GM21367 (cell line): ENCODE data around the gene ROBO1.

Experiments
- ATAC-seq: cut with Tn5 transposase; IDR thresholded peaks from one replicate; pipeline ENCODE4 v1.9.1; 2021; ENCODE audit not compliant: unreplicated experiment

ROBO1 gene

DNA sequence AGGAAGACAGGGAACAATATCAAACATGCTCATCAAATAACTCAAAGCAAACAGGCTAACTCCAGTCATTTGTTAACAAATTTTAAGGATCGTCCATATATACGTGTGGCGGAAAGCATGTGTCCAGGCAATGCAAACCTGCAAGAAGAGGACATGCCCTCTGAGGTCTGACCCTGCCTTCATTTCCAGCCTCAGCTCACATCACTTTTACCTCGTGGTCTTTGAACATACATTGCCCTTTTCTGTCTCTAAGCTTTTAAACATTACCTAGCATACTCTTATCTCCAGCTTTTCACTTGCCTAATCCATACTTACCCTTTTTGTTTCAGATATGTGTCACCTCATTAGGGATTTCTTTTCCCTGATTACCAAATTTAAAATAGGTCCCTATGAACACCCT, 944.4 kb downstream of the ROBO1 start:
- no peak for ATAC-seq

DNA sequence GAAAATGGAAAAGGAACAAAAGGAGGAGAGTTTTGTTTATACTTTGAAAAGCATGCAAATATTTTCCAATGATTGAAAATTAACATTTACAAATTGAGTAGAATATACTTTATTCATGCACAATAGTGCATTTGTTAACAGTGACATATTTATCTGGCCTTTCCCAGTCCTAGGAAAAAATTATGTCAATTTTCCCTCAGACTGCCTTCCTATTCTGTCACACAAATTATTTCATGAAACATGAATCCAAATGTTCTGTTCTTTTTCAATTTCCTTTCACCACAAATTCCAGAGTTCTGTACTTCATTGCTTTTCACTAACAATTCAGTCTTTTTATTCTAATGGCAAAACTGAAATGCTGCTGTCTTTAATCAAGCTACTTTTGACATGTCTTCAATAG, 945.1 kb downstream of the ROBO1 start:
- no peak for ATAC-seq

DNA sequence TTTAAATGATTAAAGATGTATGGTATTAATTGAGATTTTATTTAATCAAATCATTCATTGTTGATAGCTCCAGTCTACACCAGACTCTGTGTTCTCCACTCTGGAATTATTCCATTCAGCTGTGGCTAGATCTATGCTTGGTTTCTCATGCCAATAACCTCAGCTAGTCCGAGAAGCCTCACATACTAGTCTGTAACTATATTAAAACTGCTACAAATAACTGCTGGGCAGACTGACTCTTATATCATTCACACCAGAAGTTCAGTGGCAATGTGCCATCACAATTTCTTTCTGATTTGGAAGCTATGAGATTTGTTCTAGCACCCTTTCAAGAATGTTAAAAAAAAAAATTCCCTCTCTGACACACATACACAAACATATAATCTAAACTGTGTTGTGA, 947.3 kb downstream of the ROBO1 start:
- no peak for ATAC-seq

DNA sequence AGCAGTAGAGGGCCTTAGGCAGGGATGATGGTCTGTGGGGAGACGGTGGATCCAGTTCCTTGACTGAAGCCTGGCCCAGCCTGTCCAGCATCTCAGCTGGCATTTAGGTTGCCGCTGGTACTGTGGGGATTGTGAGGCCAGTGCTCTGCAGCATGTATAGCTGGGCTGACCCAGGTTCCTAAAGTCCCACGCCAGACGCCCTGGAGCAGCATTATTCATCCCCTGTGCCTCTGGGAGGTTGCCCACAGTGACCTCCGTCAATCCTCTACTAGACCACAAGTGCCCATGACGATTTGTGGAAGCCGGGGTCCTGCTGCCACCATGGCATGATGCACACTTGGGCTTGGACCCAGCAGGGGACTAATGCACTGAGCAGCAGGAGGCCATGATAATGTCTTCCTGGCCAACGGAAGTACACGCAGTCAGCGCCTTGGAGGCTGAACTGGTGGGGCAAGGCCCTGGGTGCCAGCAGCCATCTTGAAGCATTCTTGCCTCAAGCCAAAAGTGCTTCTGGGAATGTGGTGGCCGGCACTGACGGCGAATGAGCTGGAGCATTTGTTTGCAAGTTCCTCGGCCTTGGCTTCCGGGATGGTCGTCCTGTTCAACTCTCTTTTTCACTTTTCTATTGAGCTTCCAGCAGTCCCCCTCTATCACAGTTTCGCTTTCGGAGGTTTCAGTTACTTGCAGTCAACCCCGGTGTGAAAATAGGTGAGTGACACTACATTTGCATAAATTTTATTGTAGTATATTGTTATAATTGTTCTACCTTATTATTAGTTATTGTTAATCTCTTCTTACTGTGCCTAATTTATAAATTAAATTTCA, 949.4 kb downstream of the ROBO1 start:
- no peak for ATAC-seq

DNA sequence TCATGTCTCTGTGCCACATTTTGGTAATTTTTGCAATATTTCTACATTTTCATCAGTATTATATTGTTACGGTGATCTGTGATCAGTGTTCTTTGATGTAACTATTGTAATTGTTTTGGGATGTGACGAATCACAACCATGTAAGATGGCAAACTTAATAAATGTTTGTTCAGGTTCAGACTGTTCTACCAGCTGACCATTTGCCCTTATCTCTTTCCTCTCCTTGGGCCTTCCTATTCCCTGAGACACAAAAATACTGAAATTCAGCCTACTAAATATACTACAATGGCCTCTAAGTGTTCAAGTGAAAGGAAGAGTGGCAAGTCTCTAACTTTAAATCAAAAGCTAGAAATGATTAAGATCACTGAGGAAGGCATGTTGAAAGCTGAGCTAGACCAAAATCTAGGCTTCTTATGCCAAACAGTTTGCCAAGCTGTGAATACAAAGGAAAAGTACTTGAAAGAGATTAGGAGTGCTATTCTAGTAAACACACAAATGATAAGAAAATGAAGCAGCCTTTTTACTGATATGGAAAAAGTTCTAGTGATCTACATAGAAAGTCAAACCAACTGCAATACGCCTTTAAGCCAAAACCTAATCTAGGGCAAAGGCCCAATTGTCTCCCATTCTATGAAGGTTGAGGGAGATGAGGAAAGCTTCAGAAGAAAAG, 952.8 kb downstream of the ROBO1 start:
- no peak for ATAC-seq

DNA sequence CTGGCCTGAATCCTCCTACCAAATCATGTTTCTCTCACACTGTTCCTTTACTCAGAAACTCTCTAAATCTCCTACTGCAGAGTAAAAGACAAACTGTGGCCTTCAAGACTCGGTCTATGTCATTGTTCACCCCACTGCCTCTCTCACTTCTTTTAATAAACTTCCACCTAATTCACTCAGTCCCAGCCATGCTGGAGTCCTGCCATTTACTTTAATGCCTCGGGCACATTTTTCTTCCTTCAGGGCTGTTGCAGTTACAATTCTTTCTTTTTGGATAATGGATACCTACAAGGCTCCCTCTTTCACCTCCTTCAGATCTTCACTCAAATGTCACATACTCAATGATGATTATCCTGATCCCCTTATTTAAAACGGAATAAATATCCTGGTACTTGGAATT, 955.6 kb downstream of the ROBO1 start:
- ATAC-seq, result no peak

DNA sequence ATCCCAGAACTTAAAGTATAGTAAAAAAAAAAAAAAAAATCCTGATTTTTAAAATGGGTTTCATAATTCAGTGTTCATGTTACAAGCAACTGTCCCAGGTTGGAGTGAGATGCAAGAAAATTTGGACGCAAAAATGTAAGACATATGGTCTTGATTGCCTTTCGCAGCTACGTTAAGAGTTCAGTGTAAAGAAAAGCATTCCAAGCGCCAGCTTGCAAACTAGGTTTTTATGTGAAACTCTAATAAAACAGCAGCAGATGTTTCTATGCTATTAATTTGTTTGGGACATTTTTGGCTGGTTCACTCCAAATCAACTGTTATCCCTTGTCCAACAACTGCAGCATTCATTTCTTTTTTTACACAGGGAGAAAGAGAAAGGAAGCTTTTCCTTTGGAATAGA, 957.8 kb downstream of the ROBO1 start:
- no peak for ATAC-seq

DNA sequence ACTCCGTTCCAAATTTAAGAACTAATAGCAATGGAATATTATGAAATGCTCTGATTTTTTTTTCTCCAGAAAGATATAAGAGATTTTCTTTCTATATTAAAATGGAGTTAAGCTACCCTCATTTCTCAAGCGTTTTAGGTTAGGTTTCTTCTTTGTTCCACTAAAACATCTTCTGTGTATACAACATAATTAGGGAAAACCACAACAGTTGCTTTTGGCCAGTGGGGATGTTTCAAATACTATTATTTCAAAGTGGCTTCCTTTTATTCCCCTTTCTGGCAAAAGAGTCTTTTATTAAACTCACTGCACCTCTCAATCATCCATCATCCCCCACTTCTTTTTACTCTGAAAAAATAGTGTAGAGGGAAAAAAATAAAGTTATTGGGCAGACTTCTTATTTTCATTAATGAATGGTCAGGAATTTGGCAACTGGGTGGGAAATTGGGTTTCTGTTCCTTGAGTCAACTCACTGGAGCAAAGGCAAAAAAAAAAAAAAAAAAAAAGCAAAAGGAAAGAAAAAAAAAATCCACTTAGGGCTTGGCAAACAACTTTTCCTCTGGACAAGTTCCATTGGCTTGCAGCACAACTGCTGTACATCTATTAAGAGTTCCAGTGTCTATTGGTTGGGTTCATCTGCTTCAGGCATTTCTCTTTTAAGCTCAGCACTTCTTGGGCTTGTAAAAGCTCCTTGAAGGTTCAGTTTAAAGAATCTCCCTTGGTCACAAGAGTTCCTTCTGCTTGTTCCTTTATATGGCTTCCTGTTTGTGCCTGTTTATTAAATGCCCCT, 963.4 kb downstream of the ROBO1 start:
- no peak for ATAC-seq

DNA sequence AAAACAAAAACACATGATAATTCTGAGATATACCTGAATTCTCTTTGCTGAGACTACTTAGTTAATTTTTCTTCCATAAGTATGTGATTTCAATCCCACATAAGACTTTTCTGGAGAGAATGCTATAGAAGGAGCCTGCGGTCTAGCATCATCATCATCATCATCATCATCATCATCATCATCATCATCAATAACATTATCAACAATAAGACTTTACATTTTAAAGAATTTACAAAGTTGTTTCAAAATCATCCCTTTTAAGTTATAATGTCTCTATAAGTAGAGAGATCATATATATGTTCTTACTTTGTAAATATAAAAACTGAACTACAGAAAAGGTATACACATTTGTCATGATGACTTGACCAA, 965.3 kb downstream of the ROBO1 start:
- no peak for ATAC-seq

DNA sequence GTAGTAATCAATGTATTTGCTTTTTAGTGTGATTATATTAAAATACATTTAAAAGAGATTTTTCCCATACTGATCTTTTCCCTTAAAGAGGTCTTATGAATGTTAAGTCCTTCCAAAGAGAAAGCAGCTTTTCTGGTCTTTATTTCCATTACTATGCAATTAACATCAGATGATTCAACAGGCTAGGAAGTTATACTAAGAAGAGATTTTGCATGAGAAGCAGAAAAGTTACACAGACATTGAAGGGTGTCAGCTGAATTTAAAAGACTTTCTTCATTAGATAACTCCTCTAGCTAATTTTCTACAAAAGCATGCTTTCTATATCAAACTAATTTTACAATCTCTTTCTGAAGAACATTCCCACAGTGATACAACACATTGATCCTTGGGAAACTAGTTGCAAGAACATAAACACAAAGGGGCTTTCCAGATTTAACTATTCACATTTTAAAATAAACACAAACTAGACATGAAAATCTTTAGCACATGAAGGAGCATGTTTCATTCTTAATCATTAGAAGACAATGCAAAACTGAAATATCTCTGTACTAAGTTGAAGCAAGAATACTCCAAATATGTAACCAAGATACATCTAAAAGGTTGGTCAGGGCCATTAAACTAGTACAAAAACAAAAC, 965.8 kb downstream of the ROBO1 start:
- no peak for ATAC-seq

DNA sequence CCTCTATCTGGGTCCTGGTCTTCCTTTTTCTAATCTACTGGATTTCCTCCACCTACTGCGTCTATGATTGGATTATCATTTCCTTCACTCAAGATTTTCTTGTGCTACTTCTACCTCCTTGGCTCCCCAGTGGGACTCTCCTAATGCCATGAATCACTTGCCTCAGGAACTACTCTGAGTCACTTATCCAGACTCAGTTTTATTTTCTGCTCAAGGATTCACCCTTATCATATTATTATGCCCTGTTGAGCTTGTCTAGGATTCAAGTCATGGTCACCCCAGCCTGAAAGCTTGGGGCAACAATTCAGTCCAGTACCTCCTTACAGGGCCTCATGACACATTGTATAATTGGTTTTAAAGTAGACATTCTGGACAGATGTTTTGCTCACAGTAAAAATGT, 968.1 kb downstream of the ROBO1 start:
- ATAC-seq, result no peak

DNA sequence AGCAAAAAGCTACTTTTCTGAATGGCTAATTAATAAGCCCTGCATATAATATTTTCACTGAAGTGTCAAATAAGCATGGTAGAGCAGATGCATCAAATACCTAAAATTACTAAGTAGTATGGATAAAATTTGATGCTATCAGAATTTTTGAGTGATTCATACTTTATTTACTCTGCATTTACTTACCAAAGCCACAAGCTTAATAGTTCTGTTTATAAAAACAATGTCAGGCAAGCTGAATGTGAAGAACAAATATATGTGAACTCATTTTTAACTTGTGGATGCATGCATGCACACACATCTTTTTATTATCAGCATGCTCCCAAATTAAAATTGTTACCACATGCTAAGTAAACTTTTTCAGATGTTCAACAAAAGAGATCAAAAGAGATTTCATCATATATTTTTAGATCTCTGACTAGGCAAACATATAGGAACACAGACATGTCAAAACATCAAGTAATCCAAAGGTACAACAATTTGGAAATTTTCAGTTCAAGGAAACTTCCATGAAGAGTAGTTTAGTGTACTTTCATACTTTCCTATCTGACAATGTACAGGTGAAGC, 969.4 kb downstream of the ROBO1 start:
- ATAC-seq, result no peak

DNA sequence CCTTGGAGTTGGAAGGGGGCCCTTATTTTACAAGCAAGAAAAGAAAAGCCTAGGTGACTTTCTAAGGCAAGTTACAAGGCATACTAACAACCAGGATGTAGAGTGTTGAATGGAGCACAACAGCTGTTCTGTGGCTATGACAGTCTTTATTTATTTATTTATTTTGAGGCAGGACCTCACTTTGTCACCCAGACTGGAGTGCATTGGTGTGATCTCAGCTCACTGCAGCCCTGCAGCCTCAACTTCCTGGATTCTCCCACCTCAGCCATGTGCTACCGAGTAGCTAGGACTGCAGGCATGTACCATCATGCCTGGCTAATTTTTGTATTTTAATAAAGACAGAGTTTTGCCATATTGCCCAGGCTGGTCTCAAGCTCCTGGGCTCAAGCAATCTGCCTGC, 973.4 kb downstream of the ROBO1 start:
- ATAC-seq, result no peak

DNA sequence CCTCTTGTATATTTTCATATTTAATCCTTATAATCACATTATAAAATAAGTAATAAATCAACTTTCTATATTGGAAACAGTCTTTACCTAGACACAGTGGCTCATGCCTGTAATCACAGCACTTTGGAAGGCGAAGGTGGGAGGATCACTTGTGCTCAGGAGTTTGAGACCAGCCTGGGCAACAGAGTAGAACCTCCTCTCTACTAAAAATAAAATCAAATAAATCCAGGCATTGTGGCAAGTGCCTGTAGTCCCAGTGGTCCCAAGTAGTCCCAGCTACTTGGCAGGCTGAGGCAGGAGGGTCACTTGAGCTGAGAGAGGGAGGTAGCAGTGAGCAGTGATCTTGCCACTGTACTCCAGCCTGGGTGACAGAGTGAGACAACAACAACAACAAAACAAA, 975.1 kb downstream of the ROBO1 start:
- no peak for ATAC-seq

DNA sequence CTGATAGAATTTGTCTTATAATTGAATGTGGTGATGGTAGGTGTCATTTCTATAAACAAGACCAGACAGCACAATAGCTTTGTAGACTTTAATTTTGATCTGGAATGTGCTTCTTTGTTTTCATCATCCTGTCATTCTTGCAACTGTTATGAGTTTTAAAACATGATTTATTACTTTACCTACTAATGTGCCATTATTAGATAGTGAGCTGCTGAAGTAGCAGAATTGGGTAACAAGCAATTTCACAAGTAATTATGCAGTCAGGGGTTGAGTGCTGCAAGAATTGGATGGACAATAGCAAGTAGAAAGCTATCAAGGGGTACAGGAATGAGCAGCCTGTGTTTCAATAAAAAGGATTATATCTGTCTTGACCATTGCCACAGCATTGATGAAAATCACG, 975.6 kb downstream of the ROBO1 start:
- ATAC-seq, result no peak

DNA sequence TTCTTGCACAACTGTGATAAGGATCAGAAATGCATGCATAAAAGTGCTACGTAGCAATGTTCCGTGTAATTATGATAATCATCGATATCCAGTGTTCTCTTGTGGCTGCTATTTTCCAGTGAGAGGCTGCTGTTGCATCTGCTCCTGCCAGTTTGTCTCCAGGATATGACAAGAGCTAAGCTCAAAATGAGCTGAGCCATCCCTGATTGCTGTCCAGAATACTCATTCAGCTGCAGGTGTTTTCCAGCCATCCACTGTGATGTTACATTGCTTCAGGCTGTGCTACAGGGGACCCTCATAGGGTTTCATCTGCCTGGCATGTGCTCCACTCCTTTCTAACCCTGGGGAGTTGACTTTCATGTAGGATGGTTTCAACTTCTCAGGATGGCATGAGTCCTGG, 976.0 kb downstream of the ROBO1 start:
- no peak for ATAC-seq

DNA sequence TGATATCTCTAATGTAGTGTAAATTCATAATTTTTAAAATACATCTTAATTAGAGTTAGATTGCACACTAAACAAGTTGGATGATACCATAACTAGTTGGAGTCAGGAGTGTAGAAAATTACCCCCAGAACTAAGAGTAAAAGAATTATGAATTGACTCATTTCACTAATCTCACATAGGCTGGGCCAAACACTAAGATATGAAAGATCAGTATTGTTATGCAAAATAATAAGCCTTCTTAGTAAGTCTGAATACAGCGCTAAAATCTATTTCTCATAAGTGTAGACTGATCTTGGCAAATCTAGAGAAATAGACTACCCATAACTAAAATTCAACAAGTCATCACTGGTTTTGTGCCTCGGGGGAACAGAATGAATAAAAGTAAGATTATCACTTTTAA, 979.0 kb downstream of the ROBO1 start:
- ATAC-seq, result no peak

DNA sequence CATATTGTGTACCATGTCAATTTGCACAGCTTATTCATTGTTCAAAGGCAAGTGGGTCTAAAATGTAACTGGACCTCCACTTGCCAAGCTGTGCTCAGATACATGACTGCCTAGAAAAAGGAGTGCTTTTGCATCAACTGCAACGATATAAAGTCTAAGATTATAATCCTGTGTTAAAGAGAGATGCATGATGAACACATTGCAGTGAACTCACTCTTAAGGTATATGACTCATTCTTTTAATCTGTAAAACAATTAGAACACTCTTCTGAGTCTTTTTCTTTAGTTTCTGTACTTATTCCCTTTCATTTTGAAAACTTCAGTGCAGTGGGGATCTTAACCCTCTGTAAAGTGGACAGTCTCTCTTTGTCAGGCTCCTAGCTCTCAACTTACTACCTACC, 982.8 kb downstream of the ROBO1 start:
- no peak for ATAC-seq

DNA sequence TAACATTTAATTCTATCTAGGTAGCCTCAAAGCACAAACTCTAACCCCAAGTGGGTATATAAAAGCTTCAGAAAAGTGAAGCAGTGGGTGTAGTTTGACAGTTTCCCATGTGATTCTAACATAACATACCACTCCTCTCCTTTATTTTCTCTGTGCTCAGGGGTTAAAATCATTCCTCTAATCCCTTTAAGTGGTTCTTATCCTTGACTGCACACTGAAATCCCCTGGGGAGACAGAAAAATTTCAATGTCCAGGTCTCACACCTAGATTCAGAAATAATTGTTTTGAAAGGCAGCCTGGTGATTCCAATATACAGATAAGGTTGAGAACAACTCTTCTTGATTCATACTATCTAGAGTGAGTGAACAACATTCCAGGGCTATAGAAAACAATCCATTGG, 986.4 kb downstream of the ROBO1 start:
- ATAC-seq, result no peak

DNA sequence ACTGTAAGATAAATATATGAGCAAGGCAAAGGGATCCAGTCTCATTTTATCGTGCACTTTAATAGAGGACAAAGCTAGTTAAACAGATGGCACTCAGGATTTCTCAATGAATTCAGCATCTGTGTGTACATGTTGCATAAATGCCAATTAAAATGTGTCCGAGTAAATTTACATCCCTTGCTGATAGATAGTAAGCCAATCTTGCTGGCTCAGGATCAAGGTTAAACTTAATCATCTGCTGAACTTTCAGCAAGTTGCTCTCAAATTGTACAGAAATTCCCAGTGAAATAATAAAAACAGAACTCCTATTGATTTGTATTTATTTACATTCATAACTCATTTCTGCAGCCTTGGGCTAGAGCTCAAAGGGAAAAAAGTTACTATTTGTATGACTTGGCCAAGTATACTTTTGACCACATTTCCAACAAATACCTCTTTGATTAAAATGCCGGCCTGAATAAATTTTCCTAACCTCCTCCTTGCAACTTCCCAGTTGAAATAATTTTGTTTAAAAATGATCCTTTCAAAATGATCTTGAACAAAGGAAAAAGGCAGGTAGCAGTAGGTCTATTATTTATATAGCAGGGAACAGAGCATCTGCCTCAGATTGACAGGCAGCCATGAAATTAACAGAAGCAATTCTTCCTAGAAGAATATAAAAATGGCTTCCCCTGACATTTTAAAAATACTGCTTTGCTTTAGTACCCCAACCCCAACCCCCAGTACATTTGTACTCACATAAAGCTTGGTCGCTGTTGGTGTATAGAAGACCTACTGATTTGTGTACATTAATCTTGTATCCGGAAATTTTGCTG, 1001.9 kb downstream of the ROBO1 start:
- ATAC-seq, result no peak
